Measurements from ENCODE around the gene PRDM16. TPM values are rescaled to one million over a fixed set of nuclear protein-coding genes. Genes with fewer than 3 reads are reported as not detected.

The PRDM16 gene
- total RNA-seq, 1 experiment from 2014 or later, result 22.3 TPM

DNA sequence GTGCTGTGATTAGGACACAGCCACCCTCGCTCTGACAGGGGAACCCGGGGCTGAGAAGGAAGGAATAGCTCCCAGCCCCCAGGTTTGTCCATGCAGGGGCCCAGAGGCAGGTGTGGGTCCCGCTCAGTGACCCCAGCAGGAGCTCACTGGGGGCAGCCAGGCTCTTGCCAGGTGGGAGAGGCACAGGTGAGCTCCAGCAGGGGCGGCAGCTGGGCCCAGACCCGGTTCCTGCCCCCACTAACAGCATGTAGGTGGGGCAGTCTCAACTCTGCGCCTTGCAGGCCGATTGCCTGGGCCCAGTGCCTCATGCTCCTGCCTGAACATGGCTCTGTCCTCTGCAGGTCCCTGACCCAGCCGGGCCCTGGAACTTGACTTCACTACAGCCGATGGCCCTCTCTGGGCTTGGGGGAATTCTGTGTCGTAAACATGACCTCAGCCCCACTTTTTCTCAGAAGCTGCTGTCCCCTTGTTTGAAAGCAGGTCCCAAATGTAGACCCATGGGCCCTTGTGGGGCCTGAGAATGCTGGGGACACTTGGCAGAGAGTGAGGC lies 127.0 kb downstream of the PRDM16 start:
- TF ChIP-seq, protein P1, sequence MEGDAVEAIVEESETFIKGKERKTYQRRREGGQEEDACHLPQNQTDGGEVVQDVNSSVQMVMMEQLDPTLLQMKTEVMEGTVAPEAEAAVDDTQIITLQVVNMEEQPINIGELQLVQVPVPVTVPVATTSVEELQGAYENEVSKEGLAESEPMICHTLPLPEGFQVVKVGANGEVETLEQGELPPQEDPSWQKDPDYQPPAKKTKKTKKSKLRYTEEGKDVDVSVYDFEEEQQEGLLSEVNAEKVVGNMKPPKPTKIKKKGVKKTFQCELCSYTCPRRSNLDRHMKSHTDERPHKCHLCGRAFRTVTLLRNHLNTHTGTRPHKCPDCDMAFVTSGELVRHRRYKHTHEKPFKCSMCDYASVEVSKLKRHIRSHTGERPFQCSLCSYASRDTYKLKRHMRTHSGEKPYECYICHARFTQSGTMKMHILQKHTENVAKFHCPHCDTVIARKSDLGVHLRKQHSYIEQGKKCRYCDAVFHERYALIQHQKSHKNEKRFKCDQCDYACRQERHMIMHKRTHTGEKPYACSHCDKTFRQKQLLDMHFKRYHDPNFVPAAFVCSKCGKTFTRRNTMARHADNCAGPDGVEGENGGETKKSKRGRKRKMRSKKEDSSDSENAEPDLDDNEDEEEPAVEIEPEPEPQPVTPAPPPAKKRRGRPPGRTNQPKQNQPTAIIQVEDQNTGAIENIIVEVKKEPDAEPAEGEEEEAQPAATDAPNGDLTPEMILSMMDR (IDR thresholded peaks at IDR 0.05), result no peak
- no peak for TF ChIP-seq SIN3A (IDR thresholded peaks at IDR 0.05; ENCODE audit: borderline replicate concordance, insufficient read depth, low read depth, low read length)
- TF ChIP-seq, protein P2, sequence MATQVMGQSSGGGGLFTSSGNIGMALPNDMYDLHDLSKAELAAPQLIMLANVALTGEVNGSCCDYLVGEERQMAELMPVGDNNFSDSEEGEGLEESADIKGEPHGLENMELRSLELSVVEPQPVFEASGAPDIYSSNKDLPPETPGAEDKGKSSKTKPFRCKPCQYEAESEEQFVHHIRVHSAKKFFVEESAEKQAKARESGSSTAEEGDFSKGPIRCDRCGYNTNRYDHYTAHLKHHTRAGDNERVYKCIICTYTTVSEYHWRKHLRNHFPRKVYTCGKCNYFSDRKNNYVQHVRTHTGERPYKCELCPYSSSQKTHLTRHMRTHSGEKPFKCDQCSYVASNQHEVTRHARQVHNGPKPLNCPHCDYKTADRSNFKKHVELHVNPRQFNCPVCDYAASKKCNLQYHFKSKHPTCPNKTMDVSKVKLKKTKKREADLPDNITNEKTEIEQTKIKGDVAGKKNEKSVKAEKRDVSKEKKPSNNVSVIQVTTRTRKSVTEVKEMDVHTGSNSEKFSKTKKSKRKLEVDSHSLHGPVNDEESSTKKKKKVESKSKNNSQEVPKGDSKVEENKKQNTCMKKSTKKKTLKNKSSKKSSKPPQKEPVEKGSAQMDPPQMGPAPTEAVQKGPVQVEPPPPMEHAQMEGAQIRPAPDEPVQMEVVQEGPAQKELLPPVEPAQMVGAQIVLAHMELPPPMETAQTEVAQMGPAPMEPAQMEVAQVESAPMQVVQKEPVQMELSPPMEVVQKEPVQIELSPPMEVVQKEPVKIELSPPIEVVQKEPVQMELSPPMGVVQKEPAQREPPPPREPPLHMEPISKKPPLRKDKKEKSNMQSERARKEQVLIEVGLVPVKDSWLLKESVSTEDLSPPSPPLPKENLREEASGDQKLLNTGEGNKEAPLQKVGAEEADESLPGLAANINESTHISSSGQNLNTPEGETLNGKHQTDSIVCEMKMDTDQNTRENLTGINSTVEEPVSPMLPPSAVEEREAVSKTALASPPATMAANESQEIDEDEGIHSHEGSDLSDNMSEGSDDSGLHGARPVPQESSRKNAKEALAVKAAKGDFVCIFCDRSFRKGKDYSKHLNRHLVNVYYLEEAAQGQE (IDR thresholded peaks at IDR 0.05; ENCODE audit: insufficient read depth in 1 of 2, low read depth in 2 of 2, low read length in 1 of 2), result no peak
- no peak for TF ChIP-seq POLR2AphosphoS5 (IDR thresholded peaks at IDR 0.05; ENCODE audit: low read depth, low read length)
- TF ChIP-seq TCF7L2 (IDR thresholded peaks at IDR 0.05; ENCODE audit: low read depth, low read length), result no peak
- intact Hi-C loops (cut with micrococcal nuclease; ENCODE audit: unreplicated experiment), result no loop called here

DNA sequence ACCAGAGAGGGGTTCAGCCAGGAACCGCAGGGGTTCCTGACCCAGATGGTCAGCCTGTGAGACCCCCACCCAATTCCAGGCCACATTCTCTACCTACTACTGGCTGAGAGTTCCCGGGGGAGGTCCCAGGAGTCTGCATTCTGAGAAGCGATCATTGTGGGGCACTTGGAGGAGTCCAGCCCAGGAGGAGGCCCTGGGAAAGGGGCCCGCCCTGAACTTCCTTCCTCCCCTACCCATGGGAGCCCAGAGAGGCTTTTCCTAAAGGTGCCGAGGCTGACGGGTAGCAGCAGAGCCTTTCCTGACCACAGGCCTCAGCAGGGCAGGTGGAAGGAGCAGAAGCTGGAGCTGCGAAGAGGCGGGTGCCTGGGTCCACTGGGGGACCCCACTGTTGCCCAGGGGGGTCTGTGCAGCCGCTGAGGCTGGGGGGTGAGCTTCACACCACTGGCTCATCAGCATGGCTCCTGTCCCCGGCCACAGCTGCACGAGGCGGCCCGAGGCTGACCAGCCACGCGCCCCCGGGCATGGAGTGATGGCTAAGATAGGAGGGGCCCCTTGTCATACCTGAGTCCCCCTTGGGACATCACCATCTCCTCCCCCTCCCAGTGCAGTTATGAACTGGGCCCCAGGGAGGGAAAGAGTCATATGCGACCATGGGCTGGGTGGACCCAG lies 127.7 kb downstream of the PRDM16 start:
- Histone ChIP-seq H3K27ac (ENCODE audit: low read length) (no peak overlapping the region), H3K27me3 (ENCODE audit: control insufficient read depth, insufficient read depth, low read length) (no peaks in the 10 kb centered on the region), H3K4me1 (ENCODE audit: control insufficient read depth, insufficient read depth, low read length) (no peaks in the 10 kb centered on the region; the same call in 1 of the 2 replicates), H3K9me3 (ENCODE audit: control insufficient read depth, insufficient read depth, low read depth, low read length) (no peaks in the 10 kb centered on the region), H3K36me3 (ENCODE audit: control insufficient read depth, insufficient read depth, low read length) (no peaks in the 10 kb centered on the region), H3K4me3 (ENCODE audit: low read depth in 2 of 2, low read length in 2 of 2) (no peak overlapping the region)
- in situ Hi-C loops (cut with HindIII; ENCODE audit: low pct_unique_long_range_greater_than_20kb, low sequenced_read_pairs) (no loop called here), intact Hi-C loops (cut with micrococcal nuclease; ENCODE audit: unreplicated experiment) (no loop called here)
- ATAC-seq (no peak), DNase-seq (ENCODE audit: low read depth, low spot score) (no peak)
- TF ChIP-seq SIN3A (IDR thresholded peaks at IDR 0.05; ENCODE audit: borderline replicate concordance, insufficient read depth, low read depth, low read length), result no peak
- no peak for TF ChIP-seq TCF7L2 (IDR thresholded peaks at IDR 0.05; ENCODE audit: low read depth, low read length)
- TF ChIP-seq, protein P2 (IDR thresholded peaks at IDR 0.05; ENCODE audit: insufficient read depth in 1 of 2, low read depth in 2 of 2, low read length in 1 of 2), result no peak
- no peak for TF ChIP-seq POLR2AphosphoS5 (IDR thresholded peaks at IDR 0.05; ENCODE audit: low read depth, low read length)
- TF ChIP-seq, protein P1 (IDR thresholded peaks at IDR 0.05), result no peak
- BruUV-seq (replicated peaks), result no TSS peak
- CTCF ChIA-PET, result no interaction called here
- POLR2A ChIA-PET, result interaction anchor here (0.6 kb wide), 1 partner anchor 46 kb away, joined by 4 read pairs; no protein-coding TSS in a partner anchor

More for the DNA sequence above, 127.0 kb downstream of the PRDM16 start:
- Histone ChIP-seq H3K4me1 (ENCODE audit: control insufficient read depth, insufficient read depth, low read length) (no peaks in the 10 kb centered on the region; the same call in 1 of the 2 replicates), H3K9me3 (ENCODE audit: control insufficient read depth, insufficient read depth, low read depth, low read length) (no peaks in the 10 kb centered on the region), H3K4me3 (ENCODE audit: low read depth in 2 of 2, low read length in 2 of 2) (no peak overlapping the region), H3K27ac (ENCODE audit: low read length) (no peak overlapping the region), H3K27me3 (ENCODE audit: control insufficient read depth, insufficient read depth, low read length) (no peaks in the 10 kb centered on the region), H3K36me3 (ENCODE audit: control insufficient read depth, insufficient read depth, low read length) (no peaks in the 10 kb centered on the region)
- no peak for DNase-seq (ENCODE audit: low read depth, low spot score)
- in situ Hi-C loops (cut with HindIII; ENCODE audit: low pct_unique_long_range_greater_than_20kb, low sequenced_read_pairs), result no loop called here
- POLR2A ChIA-PET, result interaction anchor here (0.6 kb wide), 1 partner anchor 47 kb away, joined by 4 read pairs; no protein-coding TSS in a partner anchor
- CTCF ChIA-PET, result no interaction called here
- BruUV-seq (replicated peaks), result no TSS peak
- no peak for ATAC-seq
